HG02973 (cell line): Measurements from ENCODE around the gene ERBB2.

Experiments used
- ATAC-seq: cut with Tn5 transposase; IDR thresholded peaks from one replicate; pipeline ENCODE4 v1.9.1; 2021; ENCODE audit warnings: moderate library complexity; ENCODE audit not compliant: unreplicated experiment

Gene ERBB2

DNA sequence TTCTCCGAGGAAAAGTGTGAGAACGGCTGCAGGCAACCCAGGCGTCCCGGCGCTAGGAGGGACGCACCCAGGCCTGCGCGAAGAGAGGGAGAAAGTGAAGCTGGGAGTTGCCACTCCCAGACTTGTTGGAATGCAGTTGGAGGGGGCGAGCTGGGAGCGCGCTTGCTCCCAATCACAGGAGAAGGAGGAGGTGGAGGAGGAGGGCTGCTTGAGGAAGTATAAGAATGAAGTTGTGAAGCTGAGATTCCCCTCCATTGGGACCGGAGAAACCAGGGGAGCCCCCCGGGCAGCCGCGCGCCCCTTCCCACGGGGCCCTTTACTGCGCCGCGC is at the start of gene ERBB2:
ERBB2 (plus strand) TSS at position 247 of the 330 bp plus-strand sequence. CDS start 175 bp downstream, outside the sequence.
- no peak for ATAC-seq

- no peak for ATAC-seq
These were observed 49.7 kb upstream of the ERBB2 start for GRCh38 chr17:39650121-39650579.

- no peak for ATAC-seq
These were observed 47.8 kb upstream of the ERBB2 start for GRCh38 chr17:39651923-39652586.

DNA sequence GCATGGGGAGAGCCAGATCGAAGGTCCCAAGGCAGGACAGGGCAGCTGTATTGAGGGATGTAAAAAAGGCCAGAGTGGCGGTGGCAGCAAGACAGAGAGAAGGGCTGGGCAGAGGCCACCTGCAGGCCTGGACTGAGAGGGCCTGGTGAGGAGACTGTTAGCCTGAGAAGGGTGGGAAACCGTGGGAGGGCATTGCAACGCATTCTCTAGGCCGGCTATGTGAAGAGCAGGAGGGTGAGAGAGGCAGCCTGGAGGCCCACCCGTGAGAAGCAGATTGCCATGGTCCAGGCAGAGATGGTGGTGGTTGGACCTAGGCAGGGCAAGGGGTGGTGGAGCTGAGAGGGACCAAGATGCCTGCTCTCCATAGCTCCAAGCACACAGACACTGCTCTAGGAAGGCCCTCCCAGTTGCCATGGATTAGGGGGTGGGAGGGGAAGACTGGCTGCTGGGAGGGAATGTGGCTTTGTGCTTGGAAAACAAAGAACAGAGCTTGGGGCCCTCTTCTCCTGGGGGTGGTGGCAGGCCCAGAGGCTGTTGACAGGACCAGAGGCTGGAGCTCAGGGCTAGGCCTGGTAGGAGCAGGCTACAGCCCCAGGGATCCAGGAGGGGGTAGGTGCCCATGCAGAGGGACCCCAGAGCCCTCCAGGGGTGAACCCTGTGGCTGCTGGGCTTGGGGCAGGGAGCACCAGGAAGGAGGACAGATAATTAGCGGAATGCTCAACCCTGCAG is 47.1 kb upstream of the ERBB2 start:
- no peak for ATAC-seq

DNA sequence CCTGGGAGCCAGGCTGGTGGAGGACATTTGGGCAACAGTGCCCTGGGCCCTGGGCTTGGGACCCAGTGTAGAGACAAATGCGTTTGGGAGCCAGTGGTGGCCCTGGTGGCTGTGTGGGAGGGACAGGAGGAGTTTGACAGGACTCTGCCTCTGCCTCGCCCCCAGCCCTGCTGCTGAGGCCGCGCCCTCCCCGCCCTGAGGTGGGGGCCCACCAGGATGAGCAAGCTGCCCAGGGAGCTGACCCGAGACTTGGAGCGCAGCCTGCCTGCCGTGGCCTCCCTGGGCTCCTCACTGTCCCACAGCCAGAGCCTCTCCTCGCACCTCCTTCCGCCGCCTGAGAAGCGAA is 46.6 kb upstream of the ERBB2 start:
- no peak for ATAC-seq

- no peak for ATAC-seq
These were observed 46.1 kb upstream of the ERBB2 start for GRCh38 chr17:39653662-39654331.

DNA sequence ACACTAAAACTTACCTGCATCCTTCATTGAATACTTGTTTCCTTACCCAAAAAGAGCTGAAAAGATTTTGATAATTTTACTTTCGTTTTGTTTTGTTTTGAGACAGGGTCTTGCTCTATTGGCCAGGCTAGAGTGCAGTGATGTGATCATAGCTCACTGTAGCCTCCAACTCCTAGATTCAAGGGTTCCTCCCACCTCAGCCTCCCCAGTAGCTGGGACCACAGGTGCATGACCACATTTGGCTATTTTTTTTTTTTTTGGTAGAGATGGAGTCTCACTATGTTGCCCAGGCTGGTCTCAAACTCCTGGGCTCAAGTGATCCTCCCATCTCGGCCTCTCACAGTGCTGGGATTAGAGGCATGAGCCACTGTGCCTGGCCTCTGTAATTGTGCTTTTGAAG is 44.8 kb upstream of the ERBB2 start:
- ATAC-seq = no peak

- ATAC-seq = no peak
These were observed 41.5 kb upstream of the ERBB2 start for GRCh38 chr17:39658346-39658745.

GRCh38 chr17:39658760-39659159 is 41.1 kb upstream of the ERBB2 start:
- no peak for ATAC-seq

GRCh38 chr17:39659279-39660010 is 40.4 kb upstream of the ERBB2 start:
- no peak for ATAC-seq

DNA sequence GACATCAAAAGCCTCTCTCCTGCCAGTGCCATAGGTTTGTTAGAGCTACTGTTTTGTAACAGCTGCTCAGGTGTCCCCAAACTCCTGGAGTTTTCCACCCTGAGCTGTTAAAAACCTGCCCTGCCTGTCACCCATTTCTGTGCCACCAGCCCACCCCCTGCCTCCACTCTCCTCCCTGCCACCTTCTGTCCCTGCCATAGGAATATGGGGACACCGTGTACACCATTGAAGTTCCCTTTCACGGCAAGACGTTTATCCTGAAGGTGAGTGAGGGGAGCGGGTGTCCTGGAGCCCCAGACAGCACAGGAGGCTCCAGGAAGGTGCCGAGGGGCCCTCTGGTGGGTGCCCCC is 39.9 kb upstream of the ERBB2 start:
- no peak for ATAC-seq

DNA sequence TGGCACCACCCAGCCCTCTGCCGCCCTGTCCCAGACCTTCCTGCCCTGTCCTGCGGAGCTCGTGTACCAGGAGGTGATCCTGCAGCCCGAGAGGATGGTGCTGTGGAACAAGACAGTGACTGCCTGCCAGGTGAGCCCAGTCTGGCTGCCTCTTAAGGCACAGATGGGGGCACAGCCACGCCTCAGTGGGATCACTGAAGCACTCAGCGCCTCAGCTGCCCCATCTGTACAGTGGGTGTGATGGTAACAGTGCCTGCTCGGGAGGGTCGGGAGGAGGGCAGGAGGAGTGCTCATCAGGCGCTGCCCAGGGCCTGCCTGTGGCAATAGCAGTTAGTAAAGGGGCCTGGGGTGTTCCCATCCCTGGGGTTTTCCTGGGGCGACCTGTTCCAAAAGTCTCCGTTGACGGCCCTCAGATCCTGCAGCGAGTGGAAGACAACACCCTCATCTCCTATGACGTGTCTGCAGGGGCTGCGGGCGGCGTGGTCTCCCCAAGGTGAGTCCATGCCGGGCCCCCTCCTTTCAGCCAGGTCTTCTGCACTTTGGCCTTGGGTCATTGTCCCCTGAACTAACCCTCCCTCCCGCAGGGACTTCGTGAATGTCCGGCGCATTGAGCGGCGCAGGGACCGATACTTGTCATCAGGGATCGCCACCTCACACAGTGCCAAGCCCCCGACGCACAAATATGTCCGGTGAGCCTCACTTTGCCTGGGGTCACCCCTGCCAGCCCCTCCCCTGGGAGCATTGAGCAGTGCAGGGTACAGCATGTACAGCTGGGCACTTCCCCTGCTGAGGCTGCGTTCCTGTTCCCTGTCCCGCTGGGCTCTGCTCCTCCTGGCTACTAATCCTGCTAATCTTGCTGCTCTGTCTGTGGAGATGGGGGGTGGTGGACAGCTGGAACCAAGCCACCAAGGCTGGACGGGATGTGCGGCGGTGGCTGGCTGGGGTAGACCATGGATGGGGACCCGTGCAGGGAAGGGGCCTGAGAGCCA is 39.2 kb upstream of the ERBB2 start:
- no peak for ATAC-seq

- no peak for ATAC-seq
These were observed 37.9 kb upstream of the ERBB2 start for GRCh38 chr17:39661744-39662541.

- ATAC-seq = no peak
These were observed 37.1 kb upstream of the ERBB2 start for GRCh38 chr17:39662551-39663339.

DNA sequence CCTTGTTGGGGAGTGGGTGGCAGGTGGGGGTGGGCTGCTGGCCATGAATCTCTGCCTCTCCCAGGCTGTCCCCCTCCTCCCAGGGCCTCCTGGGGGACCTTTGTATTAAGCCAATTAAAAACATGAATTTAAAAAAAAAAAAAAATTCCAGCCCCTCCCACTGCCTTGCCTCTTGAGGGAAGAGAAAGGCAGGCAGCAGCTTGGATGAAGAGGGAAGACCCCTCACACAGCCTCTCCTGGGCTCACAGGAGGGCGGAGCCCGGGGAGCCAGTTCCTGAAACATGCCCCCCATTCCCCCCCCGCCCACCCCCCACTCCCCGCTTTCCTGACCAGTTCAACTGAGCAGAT is 36.5 kb upstream of the ERBB2 start:
- no peak for ATAC-seq

DNA sequence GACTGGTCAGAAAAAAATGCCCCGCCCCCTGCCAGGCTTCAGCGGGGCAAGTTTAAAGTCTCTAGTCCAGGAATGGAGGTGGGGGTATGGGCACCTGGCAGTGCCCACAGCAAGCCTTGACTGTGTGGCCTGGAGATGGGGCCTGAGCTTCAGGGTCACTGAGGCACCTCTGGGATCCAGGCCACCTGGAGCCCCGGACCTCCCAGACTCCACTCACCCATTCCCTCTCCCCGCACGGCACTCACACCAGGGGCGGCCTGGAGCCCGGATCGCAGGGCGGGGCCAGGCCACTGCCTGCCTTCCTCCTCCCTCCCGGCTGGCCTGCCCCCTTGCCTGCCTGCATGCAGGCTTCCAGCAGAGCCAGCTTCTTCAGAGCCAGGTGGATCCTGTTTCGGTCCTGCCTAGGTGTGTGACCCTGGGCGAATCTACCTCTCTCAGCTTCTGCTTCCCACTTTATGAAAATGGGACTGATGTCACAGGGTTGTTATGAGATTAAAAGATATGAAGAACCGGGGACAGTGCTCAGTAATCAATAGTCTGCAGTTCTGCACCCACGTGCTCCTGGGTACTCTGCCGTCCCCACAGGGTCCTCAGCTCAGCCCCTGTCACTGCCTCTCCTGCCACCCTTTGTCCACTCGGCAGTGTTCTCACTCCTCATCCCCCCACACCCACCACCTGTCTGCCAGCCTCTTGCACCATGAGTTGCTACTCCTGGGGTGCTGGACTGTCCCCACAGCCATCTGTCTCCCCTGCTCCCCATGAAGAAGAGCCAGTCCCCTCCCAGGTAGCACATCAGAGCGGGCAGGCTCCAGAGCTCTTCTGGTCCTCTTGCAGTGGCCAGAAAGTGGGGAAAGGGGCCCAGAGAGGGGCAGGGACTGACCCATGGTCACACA is 35.9 kb upstream of the ERBB2 start:
- ATAC-seq = no peak

GRCh38 chr17:39664581-39665561 is 35.0 kb upstream of the ERBB2 start, which contains the start of gene TCAP:
Gene TCAP, plus strand, starts transcription at chr17:39665349. Its CDS starts 11 bp downstream, at chr17:39665360.
- ATAC-seq = no peak
